ENCODE results near the gene ZBTB21. TPM values are rescaled to one million over a fixed set of nuclear protein-coding genes. Genes with fewer than 3 reads are reported as not detected.

Gene ZBTB21
- polyA plus RNA-seq (2012; ENCODE audit: insufficient read length, low read depth): 5.0 TPM

DNA sequence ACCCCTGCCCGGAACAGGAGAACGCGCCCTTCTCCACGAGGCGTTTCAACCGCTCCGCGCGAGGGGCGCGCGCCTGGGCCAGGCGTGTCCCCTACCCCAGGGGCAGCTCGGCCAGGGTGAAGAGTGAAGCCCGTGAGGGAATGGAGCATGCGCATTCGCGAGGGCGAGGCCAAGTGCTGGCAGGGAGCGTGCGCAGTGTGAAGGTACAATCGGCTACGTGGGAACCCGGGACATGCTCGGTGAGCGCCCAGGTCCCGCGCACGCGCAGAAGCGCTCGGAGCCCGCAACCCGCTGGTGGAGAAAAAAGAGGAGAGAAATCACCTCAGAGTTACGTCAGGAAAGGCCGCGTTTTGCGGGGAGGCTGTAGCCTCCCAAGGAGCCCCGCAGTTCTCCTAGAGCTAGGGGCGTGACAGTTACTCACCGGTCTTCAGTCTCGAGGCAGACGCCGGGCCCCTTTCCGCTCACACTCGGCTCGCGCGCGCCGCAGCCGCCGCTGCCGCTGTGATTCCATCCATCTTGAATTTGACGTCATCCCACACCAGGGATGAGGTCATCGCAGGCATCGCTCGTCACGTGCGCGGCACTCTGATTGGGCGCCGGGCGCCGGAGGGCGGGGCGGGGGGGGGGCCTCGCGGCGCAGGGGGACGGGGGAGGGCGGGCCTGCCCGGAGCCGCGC lies at the start of gene ZBTB21:
Gene ZBTB21, minus strand, starts transcription at position 530 of the 676 bp plus-strand sequence. CDS start 16,265 bp downstream, outside the sequence.
- TF ChIP-seq, protein P1, sequence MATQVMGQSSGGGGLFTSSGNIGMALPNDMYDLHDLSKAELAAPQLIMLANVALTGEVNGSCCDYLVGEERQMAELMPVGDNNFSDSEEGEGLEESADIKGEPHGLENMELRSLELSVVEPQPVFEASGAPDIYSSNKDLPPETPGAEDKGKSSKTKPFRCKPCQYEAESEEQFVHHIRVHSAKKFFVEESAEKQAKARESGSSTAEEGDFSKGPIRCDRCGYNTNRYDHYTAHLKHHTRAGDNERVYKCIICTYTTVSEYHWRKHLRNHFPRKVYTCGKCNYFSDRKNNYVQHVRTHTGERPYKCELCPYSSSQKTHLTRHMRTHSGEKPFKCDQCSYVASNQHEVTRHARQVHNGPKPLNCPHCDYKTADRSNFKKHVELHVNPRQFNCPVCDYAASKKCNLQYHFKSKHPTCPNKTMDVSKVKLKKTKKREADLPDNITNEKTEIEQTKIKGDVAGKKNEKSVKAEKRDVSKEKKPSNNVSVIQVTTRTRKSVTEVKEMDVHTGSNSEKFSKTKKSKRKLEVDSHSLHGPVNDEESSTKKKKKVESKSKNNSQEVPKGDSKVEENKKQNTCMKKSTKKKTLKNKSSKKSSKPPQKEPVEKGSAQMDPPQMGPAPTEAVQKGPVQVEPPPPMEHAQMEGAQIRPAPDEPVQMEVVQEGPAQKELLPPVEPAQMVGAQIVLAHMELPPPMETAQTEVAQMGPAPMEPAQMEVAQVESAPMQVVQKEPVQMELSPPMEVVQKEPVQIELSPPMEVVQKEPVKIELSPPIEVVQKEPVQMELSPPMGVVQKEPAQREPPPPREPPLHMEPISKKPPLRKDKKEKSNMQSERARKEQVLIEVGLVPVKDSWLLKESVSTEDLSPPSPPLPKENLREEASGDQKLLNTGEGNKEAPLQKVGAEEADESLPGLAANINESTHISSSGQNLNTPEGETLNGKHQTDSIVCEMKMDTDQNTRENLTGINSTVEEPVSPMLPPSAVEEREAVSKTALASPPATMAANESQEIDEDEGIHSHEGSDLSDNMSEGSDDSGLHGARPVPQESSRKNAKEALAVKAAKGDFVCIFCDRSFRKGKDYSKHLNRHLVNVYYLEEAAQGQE (IDR thresholded peaks at IDR 0.05; ENCODE audit: insufficient read depth in 1 of 2, low read depth in 2 of 2, low read length in 2 of 2): no peak
- TF ChIP-seq SIN3A (IDR thresholded peaks at IDR 0.05; ENCODE audit: borderline replicate concordance, insufficient read depth, low read length) (0 out of 2 replicates have a peak, but pooled peaks have one; percentile 10), FOXP2 (optimal IDR thresholded peaks at IDR 0.05; ENCODE audit: borderline replicate concordance, extremely low read depth, extremely low read length, insufficient read depth) (peak; percentile 64), TAF1 (IDR thresholded peaks at IDR 0.05; ENCODE audit: borderline replicate concordance, insufficient read depth, low read length) (peak; percentile 49; the same call in 1 of the 2 replicates), POLR2AphosphoS5 (IDR thresholded peaks at IDR 0.05; ENCODE audit: low read depth, low read length) (peak; percentile 69)

DNA sequence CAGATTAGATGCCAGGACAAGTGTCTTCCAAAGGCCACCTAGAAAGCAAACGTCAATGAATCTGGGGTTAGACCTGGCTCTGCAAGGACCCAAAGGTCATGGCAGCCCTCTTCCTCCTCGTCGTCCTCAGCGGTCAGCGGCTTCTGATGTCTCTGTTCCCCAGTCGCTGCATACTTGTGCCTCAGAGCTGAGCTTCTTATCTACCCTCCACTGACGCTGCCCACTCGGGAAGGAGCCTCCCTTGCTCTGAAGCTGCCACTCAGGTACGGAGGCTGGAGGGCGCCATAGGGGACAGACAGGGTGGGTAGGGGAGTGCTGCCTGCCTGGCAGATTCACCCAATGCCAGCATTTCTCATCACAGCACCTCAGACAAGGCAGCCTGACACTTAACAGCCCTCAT lies 49.6 kb upstream of the ZBTB21 start:
- TF ChIP-seq POLR2AphosphoS5 (IDR thresholded peaks at IDR 0.05; ENCODE audit: low read depth, low read length): no peak
- no peak for TF ChIP-seq FOXP2 (optimal IDR thresholded peaks at IDR 0.05; ENCODE audit: borderline replicate concordance, extremely low read depth, extremely low read length, insufficient read depth)
- TF ChIP-seq SIN3A (IDR thresholded peaks at IDR 0.05; ENCODE audit: borderline replicate concordance, insufficient read depth, low read length): no peak
- no peak for TF ChIP-seq TAF1 (IDR thresholded peaks at IDR 0.05; ENCODE audit: borderline replicate concordance, insufficient read depth, low read length)
- TF ChIP-seq, protein P1 (IDR thresholded peaks at IDR 0.05; ENCODE audit: insufficient read depth in 1 of 2, low read depth in 2 of 2, low read length in 2 of 2): no peak

DNA sequence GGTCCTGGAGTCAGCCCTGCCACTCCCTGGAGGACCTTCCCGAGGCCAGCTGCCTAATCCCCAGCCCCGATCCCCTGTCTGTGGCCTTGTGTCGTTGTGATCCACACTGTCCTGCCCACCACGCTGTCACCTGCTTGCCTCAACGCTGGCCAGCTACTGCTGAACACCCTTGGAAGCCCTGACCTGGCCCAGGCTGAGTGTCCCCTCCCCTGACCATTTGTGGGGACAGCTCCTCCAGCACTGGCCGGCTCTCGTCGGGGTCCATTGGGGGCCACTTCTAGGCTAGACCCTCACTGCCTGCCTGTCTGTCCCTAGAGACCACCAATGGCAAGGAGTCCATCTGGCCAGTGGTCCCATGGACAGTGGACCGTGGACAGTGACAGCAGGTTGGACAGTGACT lies 49.0 kb upstream of the ZBTB21 start:
- TF ChIP-seq, protein P1 (IDR thresholded peaks at IDR 0.05; ENCODE audit: insufficient read depth in 1 of 2, low read depth in 2 of 2, low read length in 2 of 2): no peak
- TF ChIP-seq FOXP2 (optimal IDR thresholded peaks at IDR 0.05; ENCODE audit: borderline replicate concordance, extremely low read depth, extremely low read length, insufficient read depth) (no peak), SIN3A (IDR thresholded peaks at IDR 0.05; ENCODE audit: borderline replicate concordance, insufficient read depth, low read length) (no peak), POLR2AphosphoS5 (IDR thresholded peaks at IDR 0.05; ENCODE audit: low read depth, low read length) (no peak), TAF1 (IDR thresholded peaks at IDR 0.05; ENCODE audit: borderline replicate concordance, insufficient read depth, low read length) (no peak)

DNA sequence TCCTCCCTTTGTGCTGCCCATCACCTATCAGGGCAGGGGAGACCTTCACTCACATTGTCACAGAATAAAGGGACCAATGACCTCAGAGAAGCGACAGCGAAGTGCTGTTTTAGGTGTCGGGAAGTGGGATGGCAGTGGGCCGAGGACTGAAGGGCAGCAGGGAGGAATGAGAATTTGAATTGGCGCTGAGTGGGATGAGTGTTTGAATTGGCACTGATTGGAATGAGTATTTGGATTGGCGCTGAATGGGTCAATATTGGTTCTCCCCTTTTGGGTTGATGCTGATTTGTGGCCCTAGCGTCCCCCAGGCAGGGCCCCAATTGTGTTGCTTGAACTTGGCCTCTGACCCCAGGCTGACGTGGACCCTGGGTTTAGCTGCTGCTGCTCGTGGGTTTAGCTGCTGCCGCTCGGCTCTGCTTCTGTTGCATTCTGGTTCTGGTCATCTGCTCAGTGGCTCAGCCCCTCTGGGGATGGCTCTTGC lies 48.5 kb upstream of the ZBTB21 start:
- TF ChIP-seq TAF1 (IDR thresholded peaks at IDR 0.05; ENCODE audit: borderline replicate concordance, insufficient read depth, low read length) (no peak), POLR2AphosphoS5 (IDR thresholded peaks at IDR 0.05; ENCODE audit: low read depth, low read length) (no peak), FOXP2 (optimal IDR thresholded peaks at IDR 0.05; ENCODE audit: borderline replicate concordance, extremely low read depth, extremely low read length, insufficient read depth) (no peak), SIN3A (IDR thresholded peaks at IDR 0.05; ENCODE audit: borderline replicate concordance, insufficient read depth, low read length) (no peak)
- TF ChIP-seq, protein P1 (IDR thresholded peaks at IDR 0.05; ENCODE audit: insufficient read depth in 1 of 2, low read depth in 2 of 2, low read length in 2 of 2): no peak

Measured in PFSK-1 (cell line).